ENCODE results near the gene ATXN10.
"Not testable (repeated sequence)": the region's sequence is repeated elsewhere in the genome, so short reads cannot be mapped to it uniquely, and the experiment has no call there.

The ATXN10 gene

GRCh38 chr22:45680932-45681700, 9.5 kb downstream of the ATXN10 start:
- no peak for DNase-seq

- DNase-seq: no peak
Observed at GRCh38 chr22:45682064-45682463, 10.4 kb downstream of the ATXN10 start.

GRCh38 chr22:45682773-45683172, 11.1 kb downstream of the ATXN10 start:
- not testable (repeated sequence) for DNase-seq

- DNase-seq: no peak
Observed at GRCh38 chr22:45683248-45683647, 11.6 kb downstream of the ATXN10 start.

- DNase-seq: no peak
Observed at GRCh38 chr22:45683680-45684079, 12.0 kb downstream of the ATXN10 start.

- no peak for DNase-seq
Observed at GRCh38 chr22:45684169-45684568, 12.5 kb downstream of the ATXN10 start.

GRCh38 chr22:45684752-45685574, 13.3 kb downstream of the ATXN10 start:
- no peak for DNase-seq

- DNase-seq: no peak
Observed at GRCh38 chr22:45686004-45686403, 14.4 kb downstream of the ATXN10 start.

- no peak for DNase-seq
Observed at GRCh38 chr22:45686836-45687235, 15.2 kb downstream of the ATXN10 start.

GRCh38 chr22:45688600-45689080, 17.0 kb downstream of the ATXN10 start:
- DNase-seq: no peak

- DNase-seq: no peak
Observed at GRCh38 chr22:45689211-45689610, 17.6 kb downstream of the ATXN10 start.

GRCh38 chr22:45690008-45690407, 18.4 kb downstream of the ATXN10 start:
- no peak for DNase-seq

- DNase-seq: no peak
Observed at GRCh38 chr22:45692549-45692948, 20.9 kb downstream of the ATXN10 start.

GRCh38 chr22:45693835-45694234, 22.2 kb downstream of the ATXN10 start:
- DNase-seq: no peak

- no peak for DNase-seq
Observed at GRCh38 chr22:45696227-45696626, 24.6 kb downstream of the ATXN10 start.

- DNase-seq: no peak
Observed at GRCh38 chr22:45698094-45698493, 26.5 kb downstream of the ATXN10 start.

GRCh38 chr22:45702981-45703380, 31.3 kb downstream of the ATXN10 start:
- DNase-seq: no peak

GRCh38 chr22:45703758-45704157, 32.1 kb downstream of the ATXN10 start:
- DNase-seq: no peak

GRCh38 chr22:45704648-45705047, 33.0 kb downstream of the ATXN10 start:
- DNase-seq: no peak

- no peak for DNase-seq
Observed at GRCh38 chr22:45707605-45708004, 36.0 kb downstream of the ATXN10 start.

- DNase-seq: no peak
Observed at GRCh38 chr22:45708145-45708544, 36.5 kb downstream of the ATXN10 start.

GRCh38 chr22:45709060-45709739, 37.6 kb downstream of the ATXN10 start:
- DNase-seq: no peak

GRCh38 chr22:45709866-45710265, 38.2 kb downstream of the ATXN10 start:
- no peak for DNase-seq

Data from NCI-H2107 (cell line).